Measurements from ENCODE around the gene MS4A15.
"Not testable (repeated sequence)": the region's sequence is repeated elsewhere in the genome, so short reads cannot be mapped to it uniquely, and the experiment has no call there.

Gene MS4A15

DNA sequence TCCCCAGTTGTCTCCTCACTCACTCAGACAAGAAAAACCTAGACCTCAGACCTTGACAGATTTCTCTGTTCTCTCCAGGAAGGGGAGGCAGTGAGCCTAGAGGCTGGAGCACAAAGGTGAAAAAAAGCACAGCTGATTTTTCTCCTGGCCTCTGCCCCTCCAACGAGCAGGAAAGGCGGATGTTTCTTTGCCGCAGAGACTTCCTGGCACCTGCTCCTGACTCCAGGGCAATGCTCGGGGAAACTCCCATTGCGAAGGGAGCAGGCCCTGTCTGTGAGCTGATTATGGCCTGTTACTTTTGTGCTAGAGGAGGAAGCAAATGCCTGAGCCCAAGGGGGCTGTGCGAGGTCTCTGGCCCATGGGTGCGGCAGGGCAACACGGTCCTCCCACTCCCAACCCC, 53.9 kb downstream of the MS4A15 start:
- DNase-seq: no peak

- DNase-seq: no peak
These were observed 56.7 kb downstream of the MS4A15 start for GRCh38 chr11:60813324-60813723.

GRCh38 chr11:60814112-60814511, 57.4 kb downstream of the MS4A15 start:
- DNase-seq: no peak

- DNase-seq: no peak
These were observed 60.0 kb downstream of the MS4A15 start for GRCh38 chr11:60816590-60817157.

- DNase-seq: no peak
These were observed 61.4 kb downstream of the MS4A15 start for GRCh38 chr11:60818057-60818456.

DNA sequence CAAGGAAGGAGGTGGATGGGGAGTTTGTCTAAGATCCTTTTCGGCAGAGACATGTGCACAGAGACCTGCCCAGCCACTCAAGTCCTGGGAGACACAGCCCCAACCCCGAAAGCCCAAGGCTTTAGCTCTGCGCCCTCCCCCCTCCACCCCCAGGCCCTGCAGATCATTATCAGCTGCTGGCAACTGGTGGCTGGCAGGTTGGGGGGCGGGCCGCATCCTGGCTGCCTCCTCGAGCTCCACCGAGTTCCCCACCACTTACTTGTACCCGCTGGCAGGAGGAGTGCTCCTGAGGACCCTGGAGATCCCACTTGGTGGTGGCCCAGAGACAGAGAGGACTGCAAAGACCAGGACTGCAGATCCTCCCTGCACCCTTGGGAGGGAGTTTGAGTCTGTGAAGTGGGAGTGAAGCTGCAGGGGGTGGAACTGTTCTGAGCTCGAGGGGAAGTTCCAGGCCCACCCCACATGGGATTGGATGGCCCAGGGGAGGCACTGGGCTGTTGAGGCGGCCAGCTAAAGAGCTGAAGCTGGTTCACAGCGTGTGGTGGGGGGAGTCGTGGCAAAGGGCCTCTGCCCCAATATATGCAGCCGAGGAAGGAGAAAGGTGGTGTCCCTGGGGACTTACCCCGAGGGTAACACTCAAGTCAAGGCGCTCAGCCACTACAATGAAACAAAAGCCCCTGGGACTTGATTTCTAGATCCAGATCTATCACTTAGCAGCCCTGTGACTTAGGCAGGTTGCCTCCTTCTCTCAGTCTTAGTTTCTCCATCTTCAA, 65.3 kb downstream of the MS4A15 start:
- peak; percentile 13 for DNase-seq

DNA sequence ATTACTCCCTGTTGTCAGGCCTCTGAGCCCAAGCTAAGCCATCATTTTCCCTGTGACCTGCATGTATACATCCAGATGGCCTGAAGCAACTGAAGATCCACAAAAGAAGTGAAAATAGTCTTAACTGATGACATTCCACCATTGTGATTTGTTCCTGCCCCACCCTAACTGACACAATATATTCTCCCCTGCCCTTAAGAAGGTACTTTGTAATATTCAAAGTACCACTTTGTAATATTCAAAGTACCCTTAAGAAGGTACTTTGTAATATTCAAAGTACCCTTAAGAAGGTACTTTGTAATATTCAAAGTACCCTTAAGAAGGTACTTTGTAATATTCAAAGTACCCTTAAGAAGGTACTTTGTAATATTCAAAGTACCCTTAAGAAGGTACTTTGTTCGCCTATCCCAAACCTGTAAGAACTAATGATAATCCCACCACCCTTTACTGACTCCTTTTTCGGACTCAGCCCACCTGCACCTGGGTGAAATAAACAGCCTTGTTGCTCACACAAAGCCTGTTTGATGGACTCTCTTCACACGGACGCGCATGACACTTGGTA, 67.2 kb downstream of the MS4A15 start:
- not testable (repeated sequence) for DNase-seq

GRCh38 chr11:60825118-60825517, 68.5 kb downstream of the MS4A15 start:
- no peak for DNase-seq

- no peak for DNase-seq
These were observed 69.1 kb downstream of the MS4A15 start for GRCh38 chr11:60825790-60826189.
